HepG2 (cell line): ENCODE results near the gene KIF17. TPM values are rescaled to one million over a fixed set of nuclear protein-coding genes. Genes with fewer than 3 reads are reported as not detected.
A peak's percentile ranks its signal among the peaks of the same experiment; 100 is the strongest.

ENCODE experiments used
- ATAC-seq: fragments of 200-7000 bp; cut with Tn5 transposase; 3 replicates; pipeline ENCODE4 v1.9.1; 2020; ENCODE audit warnings: mild to moderate bottlenecking, moderate library complexity
- BruUV-seq: library from RNA; stranded (reverse); fragments of 400-500 nt; replicated peaks from 2 replicates; lab custom pipeline; 2021; lab: Mats Ljungman, UMichigan
- CTCF ChIA-PET: fragments of 300-600 bp; formaldehyde crosslinking; extraction: SDS; loops from one replicate; lab custom pipeline; 2021; ENCODE audit warnings: low total read pairs, inconsistent platforms, low intra/inter-chr PET ratio; lab: Yijun Ruan, JAX
- POLR2A ChIA-PET: fragments of 350-600 bp; sonication (Branson Sonifier 250); formaldehyde crosslinking; loops from one replicate; lab custom pipeline; 2020; ENCODE audit warnings: antibody characterized with exemption, inconsistent platforms; lab: Yijun Ruan, JAX
- DNase-seq: peaks from one replicate; pipeline ENCODE4 v3.0.0-alpha.2; 2015; ENCODE audit warnings: low spot score
- FAIRE-seq: peaks from 3 replicates; lab custom pipeline; 2011; peaks lifted over from hg19 to GRCh38; lab: Jason Lieb, UNC
- H2AFZ ChIP-seq: one replicate; pipeline ENCODE4 v1.6.1; 2011; ENCODE audit warnings: low read length, inconsistent platforms
- H3K27ac ChIP-seq: fragments of 300-600 bp; 3 replicates; pipeline ENCODE4 v1.8.0; 2011; ENCODE audit warnings: mixed run types, mild to moderate bottlenecking, mixed read lengths, low read length, inconsistent platforms; ENCODE audit not compliant: insufficient read depth; ENCODE audit errors: extremely low read length
- H3K27me3 ChIP-seq, 2 experiments: fragments of 200-600 bp in 1 of 2; 2 replicates in 1 of 2; 3 replicates in 1 of 2; pipeline versions ENCODE4 v1.6.0 to v1.8.0; 2011; ENCODE audit warnings: low read length in 2 of 2, mild to moderate bottlenecking in 2 of 2, moderate library complexity in 2 of 2, inconsistent platforms in 1 of 2; ENCODE audit not compliant: insufficient read depth in 2 of 2, control insufficient read depth in 1 of 2
- H3K36me3 ChIP-seq, 2 experiments: fragments of 200-600 bp in 1 of 2; replicated peaks in 1 of 2; 2 replicates in 1 of 2; 3 replicates in 1 of 2; pipeline versions ENCODE4 v1.5.1 to v1.8.0; 2011; ENCODE audit warnings: low read length in 2 of 2, inconsistent platforms in 1 of 2; ENCODE audit not compliant: insufficient read depth in 2 of 2, control insufficient read depth in 1 of 2
- H3K4me1 ChIP-seq: 2 replicates; pipeline ENCODE4 v1.5.1; 2012; ENCODE audit warnings: low read length, inconsistent platforms; ENCODE audit not compliant: insufficient read depth
- H3K4me2 ChIP-seq: 2 replicates; pipeline ENCODE4 v1.6.0; 2011; ENCODE audit warnings: low read depth, low read length, inconsistent platforms
- H3K4me3 ChIP-seq, 3 experiments: fragments of 200-600 bp in 1 of 3; sonication (generic), shearing (Covaris generic) in 1 of 3; replicated peaks in 1 of 3; 2 replicates each; pipeline ENCODE4 v1.5.1; 2011 to 2016; ENCODE audit warnings: low read length in 3 of 3, inconsistent platforms in 2 of 3, low read depth in 2 of 3, mild to moderate bottlenecking in 2 of 3, control low read depth in 1 of 3, mixed read lengths in 1 of 3; ENCODE audit not compliant: insufficient read depth in 1 of 3
- H3K79me2 ChIP-seq: one replicate; pipeline ENCODE4 v1.6.1; 2011; ENCODE audit warnings: low read length, inconsistent platforms; ENCODE audit not compliant: insufficient read depth
- H3K9ac ChIP-seq: 2 replicates; pipeline ENCODE4 v1.6.0; 2011; ENCODE audit warnings: mild to moderate bottlenecking, low read depth, low read length, inconsistent platforms; ENCODE audit not compliant: insufficient read depth
- H3K9me3 ChIP-seq: 2 replicates; pipeline ENCODE4 v1.5.1; 2012; ENCODE audit warnings: mild to moderate bottlenecking, low read length
- H4K20me1 ChIP-seq: 2 replicates; pipeline ENCODE4 v1.6.0; 2011; ENCODE audit warnings: inconsistent platforms, mild to moderate bottlenecking, low read length, moderate library complexity; ENCODE audit not compliant: insufficient read depth
- ZNF12 ChIP-seq: sonication (generic); formaldehyde crosslinking; IDR thresholded peaks from 2 replicates; pipeline ENCODE4 v1.5.0; 2020; ENCODE audit warnings: missing genetic modification reagents
- WGBS: methylation state at CpG from one replicate; pipeline ENCODE4 v1.1.6; 2017; ENCODE audit warnings: low lambda C conversion rate; 5-methylcytosine and 5-hydroxymethylcytosine counted together
- in situ Hi-C: cut with HindIII; loops from 2 replicates; pipeline ENCODE4 v1.10.0; 2017; ENCODE audit warnings: low pct_unique_long_range_greater_than_20kb; ENCODE audit not compliant: extremely low pct_ligation_motif_present
- intact Hi-C: fragments of 100-400 bp; cut with micrococcal nuclease; formaldehyde crosslinking; loops from one replicate; pipeline ENCODE4 v1.10.0; 2022; ENCODE audit not compliant: unreplicated experiment
- polyA plus RNA-seq, 8 experiments: library from polyadenylated mRNA; depleted of rRNA in 3 of 8; stranded (reverse) in 7 of 8; unstranded in 1 of 8; fragments of >200 nt; fragmentation: Illumina TruSeq in 4 of 8; extraction: Trizol in 4 of 8; gene quantifications; 2 replicates each; pipeline versions ENCODE4 v1.2.1 to v1.2.3, GENCODE V29; 2011 to 2016; ENCODE audit warnings: low read depth in 4 of 8, missing spikeins in 1 of 8, mixed read lengths in 1 of 8; ENCODE audit not compliant: insufficient read depth in 1 of 8
- total RNA-seq, 5 experiments: library from RNA; depleted of rRNA; stranded (reverse); fragments of >200 nt; fragmentation: Illumina TruSeq; extraction: Trizol; gene quantifications; 2 replicates each; pipeline ENCODE4 v1.2.3, GENCODE V29; 2016; ENCODE audit warnings: low read depth in 1 of 5
- TF ChIP-seq, protein P1 (sequence below): sonication (generic); formaldehyde crosslinking; IDR thresholded peaks from 2 replicates; pipeline ENCODE4 v1.5.1; 2020; ENCODE audit warnings: mild to moderate bottlenecking, missing genetic modification reagents, moderate library complexity

KIF17 gene
- total and polyA plus RNA-seq, 2 of the 13 experiments (the other 11 are each of a cell fraction or from before 2014, with no cell fraction given), result 0.24 to 0.44 TPM

DNA sequence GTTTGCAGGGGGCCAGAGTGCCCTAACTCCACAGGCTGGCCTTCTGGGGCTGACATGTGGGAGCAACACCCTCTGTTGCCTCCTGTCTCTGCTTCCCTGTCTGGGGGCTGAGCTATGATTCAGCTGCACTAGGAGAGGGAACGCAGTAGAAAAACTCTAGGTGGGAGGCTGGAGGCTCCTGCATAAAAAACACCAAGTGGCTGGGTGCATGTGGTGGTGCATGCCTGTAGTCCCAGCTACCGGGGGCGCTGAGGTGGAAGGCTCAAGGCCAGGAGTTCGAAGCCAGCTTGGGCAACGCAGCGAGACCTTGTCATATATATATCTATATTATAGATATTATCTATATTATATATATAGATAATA is 5.6 kb downstream of the KIF17 start:
- intact Hi-C loops, result no loop called here
- Histone ChIP-seq H4K20me1 (no peaks in the 10 kb centered on the region), H3K9me3 (no peaks in the 10 kb centered on the region), H3K4me3 (no peak overlapping the region), H3K36me3 (no peaks in the 10 kb centered on the region), H3K27ac (no peak overlapping the region), H3K9ac (no peak overlapping the region), H3K27me3 (peaks cover 2 to 13% of the 10 kb centered on the region in 2 experiments; a peak in 3 of 5 replicates), H3K79me2 (no peaks in the 10 kb centered on the region), H3K4me1 (peaks cover 21% of the 10 kb centered on the region), H2AFZ (no peak overlapping the region), H3K4me2 (no peak overlapping the region)
- CTCF ChIA-PET, result no interaction called here
- DNase-seq (no peak), FAIRE-seq (no peak), ATAC-seq (no peak)
- no TSS peak for BruUV-seq
- no peak for TF ChIP-seq ZNF12 (CRISPR knock-in tag)
- TF ChIP-seq, protein P1, sequence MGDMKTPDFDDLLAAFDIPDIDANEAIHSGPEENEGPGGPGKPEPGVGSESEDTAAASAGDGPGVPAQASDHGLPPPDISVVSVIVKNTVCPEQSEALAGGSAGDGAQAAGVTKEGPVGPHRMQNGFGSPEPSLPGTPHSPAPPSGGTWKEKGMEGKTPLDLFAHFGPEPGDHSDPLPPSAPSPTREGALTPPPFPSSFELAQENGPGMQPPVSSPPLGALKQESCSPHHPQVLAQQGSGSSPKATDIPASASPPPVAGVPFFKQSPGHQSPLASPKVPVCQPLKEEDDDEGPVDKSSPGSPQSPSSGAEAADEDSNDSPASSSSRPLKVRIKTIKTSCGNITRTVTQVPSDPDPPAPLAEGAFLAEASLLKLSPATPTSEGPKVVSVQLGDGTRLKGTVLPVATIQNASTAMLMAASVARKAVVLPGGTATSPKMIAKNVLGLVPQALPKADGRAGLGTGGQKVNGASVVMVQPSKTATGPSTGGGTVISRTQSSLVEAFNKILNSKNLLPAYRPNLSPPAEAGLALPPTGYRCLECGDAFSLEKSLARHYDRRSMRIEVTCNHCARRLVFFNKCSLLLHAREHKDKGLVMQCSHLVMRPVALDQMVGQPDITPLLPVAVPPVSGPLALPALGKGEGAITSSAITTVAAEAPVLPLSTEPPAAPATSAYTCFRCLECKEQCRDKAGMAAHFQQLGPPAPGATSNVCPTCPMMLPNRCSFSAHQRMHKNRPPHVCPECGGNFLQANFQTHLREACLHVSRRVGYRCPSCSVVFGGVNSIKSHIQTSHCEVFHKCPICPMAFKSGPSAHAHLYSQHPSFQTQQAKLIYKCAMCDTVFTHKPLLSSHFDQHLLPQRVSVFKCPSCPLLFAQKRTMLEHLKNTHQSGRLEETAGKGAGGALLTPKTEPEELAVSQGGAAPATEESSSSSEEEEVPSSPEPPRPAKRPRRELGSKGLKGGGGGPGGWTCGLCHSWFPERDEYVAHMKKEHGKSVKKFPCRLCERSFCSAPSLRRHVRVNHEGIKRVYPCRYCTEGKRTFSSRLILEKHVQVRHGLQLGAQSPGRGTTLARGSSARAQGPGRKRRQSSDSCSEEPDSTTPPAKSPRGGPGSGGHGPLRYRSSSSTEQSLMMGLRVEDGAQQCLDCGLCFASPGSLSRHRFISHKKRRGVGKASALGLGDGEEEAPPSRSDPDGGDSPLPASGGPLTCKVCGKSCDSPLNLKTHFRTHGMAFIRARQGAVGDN, result 0 out of 2 replicates have a peak, but pooled peaks have one; percentile 4
- WGBS, result 47% methylated on average over 6 of the region's 6 CpGs
- POLR2A ChIA-PET, result interaction anchor here (1.7 kb wide), 1 partner anchor 74 kb away, joined by 6 read pairs; the partner anchor contains the start of gene HP1BP3
- in situ Hi-C loops, result no loop called here
